Calu3 (cell line): ENCODE results near the gene RUFY3. TPM values are rescaled to one million over a fixed set of nuclear protein-coding genes. Genes with fewer than 3 reads are reported as not detected.
"Not testable (repeated sequence)": the region's sequence is repeated elsewhere in the genome, so short reads cannot be mapped to it uniquely, and the experiment has no call there.

Source experiments
- BruUV-seq: library from RNA; stranded (reverse); fragments of 400-500 nt; replicated peaks from 2 replicates; lab custom pipeline; 2021; lab: Mats Ljungman, UMichigan
- CTCF ChIA-PET: fragments of 300-600 bp; sonication (Branson Sonifier 250); formaldehyde crosslinking; loops from one replicate; lab custom pipeline; 2022; ENCODE audit warnings: antibody characterized with exemption; lab: Charles Lee
- DNase-seq: peaks from one replicate; pipeline ENCODE4 v3.0.0; 2022
- H3K27ac Mint-ChIP-seq: one replicate; pipeline ENCODE4 v1.8.0; 2022; ENCODE audit warnings: mixed read lengths; ENCODE audit not compliant: unreplicated experiment
- H3K27me3 Mint-ChIP-seq: one replicate; pipeline ENCODE4 v1.8.0; 2022; ENCODE audit warnings: mixed read lengths; ENCODE audit not compliant: unreplicated experiment
- H3K36me3 Mint-ChIP-seq: one replicate; pipeline ENCODE4 v1.8.0; 2022; ENCODE audit warnings: mild to moderate bottlenecking, moderate library complexity, mixed read lengths; ENCODE audit not compliant: insufficient read depth, unreplicated experiment
- H3K4me1 Mint-ChIP-seq: one replicate; pipeline ENCODE4 v1.8.0; 2022; ENCODE audit warnings: mild to moderate bottlenecking, low read depth, mixed read lengths; ENCODE audit not compliant: unreplicated experiment
- H3K4me3 Mint-ChIP-seq: one replicate; pipeline ENCODE4 v1.8.0; 2022; ENCODE audit warnings: mild to moderate bottlenecking, low read depth, moderate library complexity, mixed read lengths; ENCODE audit not compliant: unreplicated experiment
- H3K9me3 Mint-ChIP-seq: one replicate; pipeline ENCODE4 v1.8.0; 2022; ENCODE audit warnings: low read depth, mixed read lengths; ENCODE audit not compliant: unreplicated experiment
- intact Hi-C: fragments of 100-400 bp; cut with micrococcal nuclease; formaldehyde crosslinking; loops from one replicate; pipeline ENCODE4 v1.10.0; 2022; ENCODE audit not compliant: unreplicated experiment
- total RNA-seq: library from RNA; stranded (reverse); gene quantifications from 2 replicates; pipeline ENCODE4 v1.2.3, GENCODE V29; 2022
- TF ChIP-seq, protein P1 (sequence below): fragments of 200-600 bp; IDR thresholded peaks from one replicate; pipeline ENCODE4 v1.8.0; 2022; ENCODE audit warnings: antibody characterized with exemption; ENCODE audit not compliant: unreplicated experiment

RUFY3 gene
- total RNA-seq, 1 experiment from 2014 or later, result 25.8 TPM

GRCh38 chr4:70700712-70701111 lies 21.1 kb upstream of the RUFY3 start:
- H3K4me1 Mint-ChIP-seq, result no peaks in the 10 kb centered on the region
- no TSS peak for BruUV-seq
- H3K9me3 Mint-ChIP-seq, result no peaks in the 10 kb centered on the region
- TF ChIP-seq, protein P1, sequence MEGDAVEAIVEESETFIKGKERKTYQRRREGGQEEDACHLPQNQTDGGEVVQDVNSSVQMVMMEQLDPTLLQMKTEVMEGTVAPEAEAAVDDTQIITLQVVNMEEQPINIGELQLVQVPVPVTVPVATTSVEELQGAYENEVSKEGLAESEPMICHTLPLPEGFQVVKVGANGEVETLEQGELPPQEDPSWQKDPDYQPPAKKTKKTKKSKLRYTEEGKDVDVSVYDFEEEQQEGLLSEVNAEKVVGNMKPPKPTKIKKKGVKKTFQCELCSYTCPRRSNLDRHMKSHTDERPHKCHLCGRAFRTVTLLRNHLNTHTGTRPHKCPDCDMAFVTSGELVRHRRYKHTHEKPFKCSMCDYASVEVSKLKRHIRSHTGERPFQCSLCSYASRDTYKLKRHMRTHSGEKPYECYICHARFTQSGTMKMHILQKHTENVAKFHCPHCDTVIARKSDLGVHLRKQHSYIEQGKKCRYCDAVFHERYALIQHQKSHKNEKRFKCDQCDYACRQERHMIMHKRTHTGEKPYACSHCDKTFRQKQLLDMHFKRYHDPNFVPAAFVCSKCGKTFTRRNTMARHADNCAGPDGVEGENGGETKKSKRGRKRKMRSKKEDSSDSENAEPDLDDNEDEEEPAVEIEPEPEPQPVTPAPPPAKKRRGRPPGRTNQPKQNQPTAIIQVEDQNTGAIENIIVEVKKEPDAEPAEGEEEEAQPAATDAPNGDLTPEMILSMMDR, result no peak
- H3K27ac Mint-ChIP-seq, result no peak overlapping the region
- peaks cover 17% of the 10 kb centered on the region for H3K36me3 Mint-ChIP-seq
- no peaks in the 10 kb centered on the region for H3K27me3 Mint-ChIP-seq
- DNase-seq, result no peak
- intact Hi-C loops, result loop anchor here (10.0 kb wide), 1 partner anchor 134 kb away; the partner anchor contains the start of gene GRSF1
- H3K4me3 Mint-ChIP-seq, result no peak overlapping the region
- CTCF ChIA-PET, result no interaction called here

DNA sequence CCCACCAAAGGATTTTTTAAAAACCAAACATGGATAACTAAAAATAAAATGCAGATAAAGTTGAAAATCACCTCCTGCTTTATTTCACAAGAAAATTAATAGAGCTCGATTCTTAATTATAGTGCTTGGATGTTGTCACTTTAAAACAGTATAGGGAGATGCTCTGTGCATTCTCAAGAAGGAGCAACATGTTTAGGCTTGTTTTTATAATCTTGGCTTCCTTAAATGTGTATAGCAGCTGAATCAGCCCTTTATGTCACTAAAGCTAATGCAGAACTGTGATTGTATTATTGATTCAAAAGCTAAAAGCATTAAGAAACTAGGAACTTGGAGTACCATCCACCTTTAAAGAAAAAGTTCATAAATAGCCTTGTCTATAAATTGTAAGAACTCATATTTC lies 20.5 kb upstream of the RUFY3 start:
- peaks cover 20% of the 10 kb centered on the region for H3K36me3 Mint-ChIP-seq
- H3K27ac Mint-ChIP-seq, result no peak overlapping the region
- H3K4me3 Mint-ChIP-seq, result no peak overlapping the region
- no TSS peak for BruUV-seq
- no peaks in the 10 kb centered on the region for H3K27me3 Mint-ChIP-seq
- TF ChIP-seq, protein P1, result no peak
- H3K4me1 Mint-ChIP-seq, result no peaks in the 10 kb centered on the region
- no peaks in the 10 kb centered on the region for H3K9me3 Mint-ChIP-seq
- CTCF ChIA-PET, result no interaction called here
- intact Hi-C loops, result loop anchor here (10.0 kb wide), 1 partner anchor 134 kb away; the partner anchor contains the start of gene GRSF1
- DNase-seq, result no peak

GRCh38 chr4:70702592-70702991 lies 19.2 kb upstream of the RUFY3 start:
- intact Hi-C loops, result loop anchor here (10.0 kb wide), 1 partner anchor 132 kb away; the partner anchor contains the start of gene GRSF1
- DNase-seq, H3K4me1 Mint-ChIP-seq, H3K27ac Mint-ChIP-seq, H3K4me3 Mint-ChIP-seq, H3K27me3 Mint-ChIP-seq, BruUV-seq, CTCF ChIA-PET, H3K9me3 Mint-ChIP-seq: not testable (repeated sequence)
- peaks cover 22% of the 10 kb centered on the region for H3K36me3 Mint-ChIP-seq

DNA sequence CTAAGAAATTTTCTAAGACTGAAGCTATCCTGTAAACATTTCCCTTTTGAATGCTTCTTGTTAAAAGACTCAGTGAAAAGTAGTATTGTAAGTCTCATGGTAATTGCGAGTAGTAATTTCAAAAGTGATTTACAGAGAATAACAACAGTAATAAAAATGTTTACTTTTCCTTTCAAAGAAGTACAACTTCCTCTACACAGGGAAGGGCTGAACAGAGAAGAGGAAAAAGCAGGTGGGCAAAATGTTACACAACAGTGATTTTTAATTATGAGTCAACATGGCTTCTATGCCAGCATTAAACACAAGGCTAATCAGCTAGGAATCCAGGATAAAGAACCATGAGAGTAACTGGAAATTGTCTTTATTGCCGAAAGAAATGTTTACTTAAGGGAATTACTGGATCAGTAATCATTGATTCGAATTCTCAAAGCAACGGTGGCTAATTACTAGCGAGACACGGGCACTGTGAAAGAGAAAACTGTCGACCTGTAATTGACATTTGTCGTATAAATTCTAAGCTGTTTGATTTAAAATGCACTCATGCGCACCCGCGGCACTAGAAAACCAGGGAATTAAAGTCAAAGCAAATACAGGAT lies 18.0 kb upstream of the RUFY3 start:
- TF ChIP-seq, protein P1, result no peak
- H3K27ac Mint-ChIP-seq, result peak overlapping the region; percentile 87
- no peaks in the 10 kb centered on the region for H3K27me3 Mint-ChIP-seq
- H3K36me3 Mint-ChIP-seq, result peaks cover 22% of the 10 kb centered on the region
- peak overlapping the region; percentile 93 for H3K4me3 Mint-ChIP-seq
- H3K4me1 Mint-ChIP-seq, result no peaks in the 10 kb centered on the region
- DNase-seq, result no peak
- intact Hi-C loops, result loop anchor here (10.0 kb wide), 1 partner anchor 131 kb away; the partner anchor contains the start of gene GRSF1
- CTCF ChIA-PET, result interaction anchor here (1.2 kb wide), 1 partner anchor 52 kb away, joined by 4 read pairs; no protein-coding TSS in a partner anchor
- TSS peak; percentile 93 for BruUV-seq
- no peaks in the 10 kb centered on the region for H3K9me3 Mint-ChIP-seq
